Breast epithelium (tissue), 4 donors: Measurements from ENCODE around the gene STIP1. TPM values are rescaled to one million over a fixed set of nuclear protein-coding genes. Genes with fewer than 3 reads are reported as not detected.

Experiments used
- DNase-seq, 2 donors: peaks; one replicate each; pipeline ENCODE4 v3.0.0-alpha.2; 2019; ENCODE audit warnings: low spot score in 2 of 2
- H3K27ac ChIP-seq, 2 donors: fragments of 200-600 bp; sonication (generic) in 1 of 2; one replicate each; pipeline ENCODE4 v1.5.1; 2016 to 2019; ENCODE audit warnings: mild to moderate bottlenecking in 1 of 2
- H3K27me3 ChIP-seq, 2 donors: fragments of 200-600 bp; sonication (generic) in 1 of 2; one replicate each; pipeline versions ENCODE4 v1.5.1 to v1.6.0; 2017 to 2019; ENCODE audit warnings: control low read depth in 1 of 2, mild to moderate bottlenecking in 1 of 2
- H3K36me3 ChIP-seq: fragments of 200-600 bp; one replicate; pipeline ENCODE4 v1.5.1; 2019
- H3K4me1 ChIP-seq, 2 donors: fragments of 200-600 bp; sonication (generic); one replicate each; pipeline ENCODE4 v1.5.1; 2016 to 2019; ENCODE audit warnings: control low read depth in 1 of 2
- H3K4me3 ChIP-seq, 3 donors: fragments of 200-600 bp; sonication (generic); 1 replicate in 2 of 3; 2 replicates in 1 of 3; pipeline ENCODE4 v1.5.1; 2016 to 2019; ENCODE audit warnings: mild to moderate bottlenecking in 3 of 3, moderate library complexity in 2 of 3
- H3K9me3 ChIP-seq, 2 donors: fragments of 200-600 bp; sonication (generic) in 1 of 2; one replicate each; pipeline ENCODE4 v1.5.1; 2016 to 2019; ENCODE audit warnings: control low read depth in 1 of 2
- POLR2A ChIP-seq: fragments of 450-650 bp; IDR thresholded peaks from one replicate; pipeline ENCODE4 v1.6.1; 2016; ENCODE audit warnings: antibody characterized with exemption, mild to moderate bottlenecking, moderate library complexity
- POLR2AphosphoS5 ChIP-seq, 3 donors: sonication (generic); formaldehyde crosslinking; IDR thresholded peaks; one replicate each; pipeline ENCODE4 v1.6.1; 2017; ENCODE audit warnings: antibody characterized with exemption in 3 of 3
- intact Hi-C: fragments of 100-400 bp; cut with DNase I; formaldehyde crosslinking; loops from one replicate; pipeline ENCODE4 v1.15.1; 2023; ENCODE audit warnings: low total_unique reads
- total RNA-seq, 3 donors: library from RNA; depleted of rRNA; stranded (reverse); fragments of >200 nt; gene quantifications; one replicate each; pipeline ENCODE4 v1.1.0, GENCODE V29; 2016
- TF ChIP-seq, protein P1 (sequence below), 3 donors: fragments of 450-650 bp; IDR thresholded peaks; one replicate each; pipeline ENCODE4 v1.5.1; 2016 to 2017; ENCODE audit warnings: antibody characterized with exemption in 3 of 3, mild to moderate bottlenecking in 3 of 3, moderate library complexity in 3 of 3

Gene STIP1
- total RNA-seq, 3 donors from 2014 or later: 88.5 to 114 (median 106) TPM

DNA sequence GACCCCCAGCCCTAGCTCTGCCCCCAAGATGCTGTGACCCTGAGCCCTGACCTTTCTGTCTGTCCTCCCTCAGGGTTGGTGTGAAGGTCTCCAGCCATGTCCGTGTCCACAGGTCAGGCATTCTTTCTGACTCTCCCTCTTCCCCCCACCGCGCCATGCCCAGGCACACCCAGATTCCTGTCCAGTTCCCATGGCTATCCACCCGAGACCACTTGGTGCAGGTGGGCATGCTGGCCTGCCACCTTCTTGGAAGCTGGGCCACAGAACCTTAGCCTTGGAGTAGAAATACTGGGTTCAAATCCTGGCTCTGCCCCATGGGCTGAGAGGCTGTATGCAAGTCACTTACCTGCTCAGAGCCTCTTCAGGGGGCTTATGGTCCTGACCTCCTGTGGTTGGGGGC lies 63.1 kb downstream of the STIP1 start:
- no peak overlapping the region for H3K27ac ChIP-seq
- H3K27me3 ChIP-seq: no peaks in the 10 kb centered on the region
- peaks cover 14 to 21% of the 10 kb centered on the region in 2 donors for H3K4me1 ChIP-seq
- H3K36me3 ChIP-seq: no peaks in the 10 kb centered on the region
- DNase-seq: no peak
- intact Hi-C loops: no loop called here
- no peak overlapping the region for H3K4me3 ChIP-seq
- no peaks in the 10 kb centered on the region for H3K9me3 ChIP-seq
- TF ChIP-seq, protein P1, sequence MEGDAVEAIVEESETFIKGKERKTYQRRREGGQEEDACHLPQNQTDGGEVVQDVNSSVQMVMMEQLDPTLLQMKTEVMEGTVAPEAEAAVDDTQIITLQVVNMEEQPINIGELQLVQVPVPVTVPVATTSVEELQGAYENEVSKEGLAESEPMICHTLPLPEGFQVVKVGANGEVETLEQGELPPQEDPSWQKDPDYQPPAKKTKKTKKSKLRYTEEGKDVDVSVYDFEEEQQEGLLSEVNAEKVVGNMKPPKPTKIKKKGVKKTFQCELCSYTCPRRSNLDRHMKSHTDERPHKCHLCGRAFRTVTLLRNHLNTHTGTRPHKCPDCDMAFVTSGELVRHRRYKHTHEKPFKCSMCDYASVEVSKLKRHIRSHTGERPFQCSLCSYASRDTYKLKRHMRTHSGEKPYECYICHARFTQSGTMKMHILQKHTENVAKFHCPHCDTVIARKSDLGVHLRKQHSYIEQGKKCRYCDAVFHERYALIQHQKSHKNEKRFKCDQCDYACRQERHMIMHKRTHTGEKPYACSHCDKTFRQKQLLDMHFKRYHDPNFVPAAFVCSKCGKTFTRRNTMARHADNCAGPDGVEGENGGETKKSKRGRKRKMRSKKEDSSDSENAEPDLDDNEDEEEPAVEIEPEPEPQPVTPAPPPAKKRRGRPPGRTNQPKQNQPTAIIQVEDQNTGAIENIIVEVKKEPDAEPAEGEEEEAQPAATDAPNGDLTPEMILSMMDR (IDR thresholded peaks at IDR 0.05): no peak
- TF ChIP-seq POLR2AphosphoS5 (IDR thresholded peaks at IDR 0.05): no peak
- TF ChIP-seq POLR2A: no peak

DNA sequence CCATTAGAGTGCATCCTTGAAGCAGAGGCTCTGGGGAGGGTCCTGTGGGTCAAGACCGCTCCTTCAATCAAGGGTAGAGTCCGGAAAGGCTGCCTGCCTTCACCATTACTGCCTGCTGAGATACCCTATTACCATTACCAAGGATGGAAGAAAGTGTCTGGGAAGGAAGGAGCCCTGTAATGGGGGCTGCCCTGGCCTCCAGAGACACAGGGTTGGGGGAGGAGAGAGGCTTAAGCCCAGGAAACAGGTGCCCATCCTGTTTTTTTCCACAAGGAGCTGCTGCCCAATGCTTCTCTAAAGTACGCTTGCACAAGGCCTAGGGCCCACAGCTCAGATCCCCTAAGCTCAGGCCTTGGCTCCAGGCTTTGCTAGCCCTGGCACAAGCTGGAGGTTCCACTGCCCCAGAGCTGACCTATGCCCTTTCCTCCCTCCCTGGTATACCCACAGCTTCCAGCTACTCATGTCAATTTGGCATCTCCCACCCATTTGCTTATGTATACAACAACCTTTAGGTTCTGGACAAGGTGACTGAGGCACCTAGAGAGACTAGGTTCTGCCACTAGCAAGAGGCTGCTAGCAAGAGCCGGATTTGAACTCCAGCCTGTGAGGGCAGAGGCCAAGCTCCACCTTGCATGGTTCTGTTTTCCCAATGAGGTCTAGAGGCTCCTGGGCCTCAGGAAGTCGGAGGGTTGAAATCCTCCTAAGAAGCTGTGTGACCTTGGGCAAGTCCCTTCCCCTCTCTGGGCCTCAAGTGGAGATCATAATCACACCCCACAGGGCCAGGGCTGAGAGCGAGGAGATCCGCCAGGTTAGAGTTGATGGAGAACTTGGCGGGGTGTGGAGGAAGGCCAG lies 63.8 kb downstream of the STIP1 start:
- TF ChIP-seq, protein P1 (IDR thresholded peaks at IDR 0.05): no peak
- TF ChIP-seq POLR2AphosphoS5 (IDR thresholded peaks at IDR 0.05): no peak
- TF ChIP-seq POLR2A: no peak
- no peak for DNase-seq
- H3K27me3 ChIP-seq: no peaks in the 10 kb centered on the region
- no peak overlapping the region for H3K4me3 ChIP-seq
- no peak overlapping the region for H3K27ac ChIP-seq
- no peaks in the 10 kb centered on the region for H3K36me3 ChIP-seq
- intact Hi-C loops: no loop called here
- H3K4me1 ChIP-seq: peaks cover 14 to 20% of the 10 kb centered on the region in 2 donors
- no peaks in the 10 kb centered on the region for H3K9me3 ChIP-seq

DNA sequence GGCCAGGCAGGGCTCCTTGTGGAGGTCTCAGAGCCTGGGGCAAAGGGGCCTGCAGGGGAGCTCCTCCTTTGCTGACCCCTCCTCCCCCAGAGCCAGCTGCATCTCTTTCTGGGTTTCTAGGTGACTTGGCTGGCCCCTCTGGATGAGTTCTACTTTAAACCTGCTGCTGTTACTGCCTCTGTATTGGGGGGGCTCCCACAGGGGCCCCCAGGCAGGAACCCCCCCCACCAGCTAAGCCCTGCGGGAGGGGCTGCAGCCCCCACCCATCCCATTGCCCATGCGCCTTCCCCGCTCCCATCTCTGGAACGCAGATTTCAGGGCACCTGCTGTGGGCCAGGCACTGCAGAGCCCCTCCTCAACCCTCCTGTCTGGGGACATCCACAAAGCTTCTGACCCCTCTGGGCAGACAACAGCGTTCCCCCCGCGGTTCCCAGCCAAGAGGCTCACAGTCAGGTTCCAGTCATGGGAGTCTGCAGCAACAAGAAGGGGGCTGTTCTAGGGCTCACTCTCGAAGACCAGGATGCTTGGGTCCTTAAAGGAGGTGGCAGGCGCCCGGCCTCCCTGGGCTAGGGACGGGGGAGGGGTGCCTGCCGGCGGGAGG lies 64.5 kb downstream of the STIP1 start:
- Histone ChIP-seq H3K4me1 (peaks cover 13 to 14% of the 10 kb centered on the region in 2 donors), H3K27ac (no peak overlapping the region), H3K36me3 (no peaks in the 10 kb centered on the region), H3K4me3 (peak overlapping the region; percentile 73 to 84 (median 75)), H3K9me3 (no peaks in the 10 kb centered on the region), H3K27me3 (no peaks in the 10 kb centered on the region)
- intact Hi-C loops: no loop called here
- DNase-seq: no peak
- TF ChIP-seq POLR2AphosphoS5 (IDR thresholded peaks at IDR 0.05) (no peak), POLR2A (no peak)
- TF ChIP-seq, protein P1 (IDR thresholded peaks at IDR 0.05): no peak

DNA sequence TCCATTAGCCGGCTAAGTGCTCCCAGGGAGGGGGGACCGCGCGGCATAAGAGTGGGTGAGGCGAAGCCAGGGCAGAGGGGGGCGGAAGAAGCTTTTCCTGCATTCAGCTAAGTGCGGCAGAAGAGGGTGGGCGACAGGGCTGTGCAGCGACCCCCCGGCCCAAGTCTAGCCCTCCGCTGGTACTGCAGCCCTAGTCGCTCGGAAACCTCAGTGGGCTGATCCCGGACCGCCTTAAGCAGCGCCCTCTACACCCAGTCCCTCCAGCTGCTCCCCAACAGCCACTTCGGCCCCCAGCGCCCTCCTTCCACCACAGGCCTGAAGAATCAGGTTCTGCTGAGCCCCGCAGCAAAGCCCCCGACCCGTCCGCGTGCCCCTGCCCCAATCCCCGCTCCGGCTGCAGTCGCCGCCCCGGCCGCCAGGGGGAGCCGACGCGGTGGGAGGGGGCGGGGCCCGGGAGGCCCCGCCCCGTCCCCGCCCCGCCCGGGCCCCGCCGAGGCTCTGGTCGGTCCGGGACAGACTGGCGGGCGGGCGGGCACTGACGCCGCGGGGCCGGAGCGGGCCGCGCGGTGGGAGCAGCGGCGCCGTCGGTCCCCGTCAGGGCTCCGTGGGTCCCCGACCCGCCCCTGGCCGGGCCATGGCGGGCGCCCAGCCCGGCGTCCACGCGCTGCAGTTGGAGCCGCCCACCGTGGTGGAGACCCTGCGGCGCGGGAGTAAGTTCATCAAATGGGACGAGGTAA lies 65.2 kb downstream of the STIP1 start, which contains the start of gene PLCB3:
Gene PLCB3, plus strand, starts transcription at position 515 of the 737 bp plus-strand sequence. Its CDS starts 120 bp downstream, at position 635.
- intact Hi-C loops: no loop called here
- TF ChIP-seq, protein P1 (IDR thresholded peaks at IDR 0.05): peak; percentile 71 to 90 (median 72)
- TF ChIP-seq POLR2A: no peak
- Histone ChIP-seq H3K4me3 (peak within 1 kb of the TSS; percentile 73 to 84 (median 75)), H3K27me3 (no peaks in the 10 kb centered on the region), H3K27ac (peak within 1 kb of the TSS; percentile 57 to 70), H3K4me1 (peaks cover 9 to 14% of the 10 kb centered on the region in 2 donors), H3K9me3 (no peaks in the 10 kb centered on the region), H3K36me3 (no peaks in the 10 kb centered on the region)
- DNase-seq: no peak
